Measurements from ENCODE around the gene KCNMA1. TPM values are rescaled to one million over a fixed set of nuclear protein-coding genes. Genes with fewer than 3 reads are reported as not detected.

Gene KCNMA1
- total RNA-seq, 1 donor from 2014 or later: 30.1 TPM

- H3K27ac Mint-ChIP-seq: no peak overlapping the region
- H3K4me1 Mint-ChIP-seq (ENCODE audit: unreplicated experiment): no peaks in the 10 kb centered on the region
- no peaks in the 10 kb centered on the region for H3K9me3 Mint-ChIP-seq
- H3K27me3 Mint-ChIP-seq: peaks cover 3% of the 10 kb centered on the region
- H3K4me3 Mint-ChIP-seq: no peak overlapping the region
- no peaks in the 10 kb centered on the region for H3K36me3 Mint-ChIP-seq
- TF ChIP-seq, protein P1, sequence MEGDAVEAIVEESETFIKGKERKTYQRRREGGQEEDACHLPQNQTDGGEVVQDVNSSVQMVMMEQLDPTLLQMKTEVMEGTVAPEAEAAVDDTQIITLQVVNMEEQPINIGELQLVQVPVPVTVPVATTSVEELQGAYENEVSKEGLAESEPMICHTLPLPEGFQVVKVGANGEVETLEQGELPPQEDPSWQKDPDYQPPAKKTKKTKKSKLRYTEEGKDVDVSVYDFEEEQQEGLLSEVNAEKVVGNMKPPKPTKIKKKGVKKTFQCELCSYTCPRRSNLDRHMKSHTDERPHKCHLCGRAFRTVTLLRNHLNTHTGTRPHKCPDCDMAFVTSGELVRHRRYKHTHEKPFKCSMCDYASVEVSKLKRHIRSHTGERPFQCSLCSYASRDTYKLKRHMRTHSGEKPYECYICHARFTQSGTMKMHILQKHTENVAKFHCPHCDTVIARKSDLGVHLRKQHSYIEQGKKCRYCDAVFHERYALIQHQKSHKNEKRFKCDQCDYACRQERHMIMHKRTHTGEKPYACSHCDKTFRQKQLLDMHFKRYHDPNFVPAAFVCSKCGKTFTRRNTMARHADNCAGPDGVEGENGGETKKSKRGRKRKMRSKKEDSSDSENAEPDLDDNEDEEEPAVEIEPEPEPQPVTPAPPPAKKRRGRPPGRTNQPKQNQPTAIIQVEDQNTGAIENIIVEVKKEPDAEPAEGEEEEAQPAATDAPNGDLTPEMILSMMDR (conservative IDR thresholded peaks at IDR 0.05): no peak
- DNase-seq (ENCODE audit: extremely low spot score, unreplicated experiment): no peak
These were observed 258.9 kb downstream of the KCNMA1 start for GRCh38 chr10:77378366-77379349.

GRCh38 chr10:77377678-77378352 is 259.8 kb downstream of the KCNMA1 start:
- Mint-ChIP-seq H3K27ac (no peak overlapping the region), H3K4me3 (no peak overlapping the region), H3K27me3 (peaks cover 3% of the 10 kb centered on the region), H3K9me3 (no peaks in the 10 kb centered on the region), H3K36me3 (no peaks in the 10 kb centered on the region), H3K4me1 (ENCODE audit: unreplicated experiment) (no peaks in the 10 kb centered on the region)
- TF ChIP-seq, protein P1 (conservative IDR thresholded peaks at IDR 0.05): no peak
- no peak for DNase-seq (ENCODE audit: extremely low spot score, unreplicated experiment)

- H3K36me3 Mint-ChIP-seq: no peaks in the 10 kb centered on the region
- H3K27me3 Mint-ChIP-seq: peaks cover 3% of the 10 kb centered on the region
- no peak overlapping the region for H3K27ac Mint-ChIP-seq
- no peak overlapping the region for H3K4me3 Mint-ChIP-seq
- TF ChIP-seq, protein P1 (conservative IDR thresholded peaks at IDR 0.05): no peak
- H3K9me3 Mint-ChIP-seq: no peaks in the 10 kb centered on the region
- H3K4me1 Mint-ChIP-seq (ENCODE audit: unreplicated experiment): peaks cover 2% of the 10 kb centered on the region
- DNase-seq (ENCODE audit: extremely low spot score, unreplicated experiment): no peak
These were observed 260.6 kb downstream of the KCNMA1 start for GRCh38 chr10:77377034-77377433.

DNA sequence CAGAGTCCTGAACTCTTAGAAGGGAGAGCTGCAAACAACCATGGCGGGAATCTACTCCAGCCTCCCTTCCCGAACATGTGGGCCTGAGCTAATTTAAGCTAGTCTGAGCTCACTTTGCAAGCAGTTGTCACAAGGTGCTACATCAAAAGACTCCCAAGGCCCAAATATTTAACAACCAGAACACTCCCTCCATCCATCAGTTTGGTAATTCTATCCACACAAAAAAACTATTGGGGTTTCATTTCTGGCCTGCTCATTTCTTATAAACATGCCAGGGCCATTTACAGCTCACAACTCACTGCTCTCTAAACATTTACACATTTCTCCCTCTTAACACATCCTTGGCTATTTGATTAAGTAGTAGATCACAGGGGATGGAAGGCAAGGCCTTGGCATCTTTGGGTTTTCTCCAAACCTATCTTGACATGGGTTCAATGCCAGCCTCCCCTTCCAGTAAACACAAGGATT is 263.4 kb downstream of the KCNMA1 start:
- TF ChIP-seq, protein P1 (conservative IDR thresholded peaks at IDR 0.05): no peak
- no peak overlapping the region for H3K27ac Mint-ChIP-seq
- no peak overlapping the region for H3K4me3 Mint-ChIP-seq
- no peaks in the 10 kb centered on the region for H3K27me3 Mint-ChIP-seq
- H3K4me1 Mint-ChIP-seq (ENCODE audit: unreplicated experiment): peaks cover 8% of the 10 kb centered on the region
- peaks cover 4% of the 10 kb centered on the region for H3K36me3 Mint-ChIP-seq
- H3K9me3 Mint-ChIP-seq: peaks cover 4% of the 10 kb centered on the region
- no peak for DNase-seq (ENCODE audit: extremely low spot score, unreplicated experiment)

DNA sequence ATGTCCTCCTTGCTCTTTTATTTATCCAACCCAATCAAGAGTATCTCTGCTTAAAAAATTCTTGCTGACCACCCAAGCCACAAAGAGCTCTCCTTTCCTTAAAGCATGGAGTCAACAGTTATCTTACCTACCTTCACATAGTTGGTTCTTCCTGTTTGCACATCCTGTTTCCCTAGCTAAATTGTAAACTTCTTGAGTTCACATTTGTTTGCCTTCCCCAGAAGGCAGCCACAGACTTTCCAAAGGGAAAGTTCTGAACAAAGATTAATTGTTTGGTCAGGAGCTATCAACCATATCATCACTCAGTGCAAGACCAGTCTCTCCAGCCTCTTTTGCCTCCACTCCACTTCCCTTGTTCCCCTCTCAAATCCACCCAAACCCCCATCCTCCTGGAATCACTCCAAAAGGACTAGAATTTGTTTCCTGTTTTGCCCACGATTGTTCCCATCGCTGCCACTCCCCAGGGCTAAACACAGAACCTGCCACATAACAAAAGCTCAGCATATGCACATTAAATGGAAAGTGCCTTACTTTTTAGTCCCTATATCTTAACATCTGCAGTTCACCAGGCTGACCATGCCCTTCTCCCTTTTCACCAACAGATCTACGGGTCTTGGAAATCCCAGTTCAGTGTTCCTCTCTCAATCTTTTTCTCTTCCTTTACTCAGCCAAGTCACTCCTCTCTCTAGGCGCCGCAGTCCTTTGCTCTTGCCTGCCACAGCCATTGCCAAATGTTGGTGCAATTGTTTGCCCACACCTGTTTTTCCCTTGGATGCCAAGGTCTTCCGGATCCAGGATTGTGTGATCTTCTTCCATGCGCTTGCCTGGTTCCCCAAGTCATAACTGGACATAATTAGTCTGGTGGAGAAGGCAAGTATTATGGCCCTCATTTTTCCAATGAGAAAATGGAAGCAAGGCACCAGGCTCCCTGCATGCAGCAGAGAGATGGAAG is 265.5 kb downstream of the KCNMA1 start:
- Mint-ChIP-seq H3K27ac (no peak overlapping the region), H3K9me3 (peaks cover 10% of the 10 kb centered on the region), H3K4me3 (no peak overlapping the region), H3K4me1 (ENCODE audit: unreplicated experiment) (peaks cover 8% of the 10 kb centered on the region), H3K27me3 (no peaks in the 10 kb centered on the region), H3K36me3 (peaks cover 4% of the 10 kb centered on the region)
- DNase-seq (ENCODE audit: extremely low spot score, unreplicated experiment): no peak
- TF ChIP-seq, protein P1 (conservative IDR thresholded peaks at IDR 0.05): no peak
